ENCODE results near the gene SCAP.

SCAP gene

GRCh38 chr3:47412842-47413520 is 62.8 kb downstream of the SCAP start:
- no peak for DNase-seq

GRCh38 chr3:47412453-47412756 is 63.3 kb downstream of the SCAP start:
- DNase-seq = no peak

- DNase-seq = no peak
Measured at GRCh38 chr3:47411696-47412452, 63.9 kb downstream of the SCAP start.

GRCh38 chr3:47410801-47411646 is 64.7 kb downstream of the SCAP start:
- no peak for DNase-seq

- no peak for DNase-seq
Measured at GRCh38 chr3:47410417-47410720, 65.4 kb downstream of the SCAP start.

- DNase-seq = no peak
Measured at GRCh38 chr3:47409688-47410416, 65.9 kb downstream of the SCAP start.

GRCh38 chr3:47409284-47409683 is 66.5 kb downstream of the SCAP start:
- DNase-seq = no peak

- no peak for DNase-seq
Measured at GRCh38 chr3:47408839-47409229, 66.9 kb downstream of the SCAP start.

GRCh38 chr3:47407896-47408838 is 67.6 kb downstream of the SCAP start:
- DNase-seq = no peak

- no peak for DNase-seq
Measured at GRCh38 chr3:47407237-47407636, 68.5 kb downstream of the SCAP start.

GRCh38 chr3:47406762-47407149 is 69.0 kb downstream of the SCAP start:
- peak; percentile 2 for DNase-seq

GRCh38 chr3:47405820-47406761 is 69.7 kb downstream of the SCAP start:
- DNase-seq = no peak

- DNase-seq = no peak
Measured at GRCh38 chr3:47404955-47405790, 70.6 kb downstream of the SCAP start.

- DNase-seq = no peak
Measured at GRCh38 chr3:47404431-47404876, 71.3 kb downstream of the SCAP start.

- DNase-seq = no peak
Measured at GRCh38 chr3:47399531-47400270, 76.0 kb downstream of the SCAP start.

- no peak for DNase-seq
Measured at GRCh38 chr3:47399016-47399415, 76.7 kb downstream of the SCAP start.

GRCh38 chr3:47398228-47398627 is 77.5 kb downstream of the SCAP start:
- DNase-seq = no peak

- peak; percentile 74 for DNase-seq
Measured at GRCh38 chr3:47394881-47395280, 80.9 kb downstream of the SCAP start.
